Skeletal muscle cell (primary cell): ENCODE measurements around the gene ZFP36L1.

ENCODE experiments used
- DNase-seq: peaks from one replicate; pipeline ENCODE4 v3.0.0-alpha.2; 2010; ENCODE audit warnings: low read depth
- H3K4me3 ChIP-seq: 2 replicates; pipeline ENCODE4 v1.5.1; 2011; ENCODE audit warnings: low read depth, mild to moderate bottlenecking, control low read depth, low read length, moderate library complexity

The ZFP36L1 gene

DNA sequence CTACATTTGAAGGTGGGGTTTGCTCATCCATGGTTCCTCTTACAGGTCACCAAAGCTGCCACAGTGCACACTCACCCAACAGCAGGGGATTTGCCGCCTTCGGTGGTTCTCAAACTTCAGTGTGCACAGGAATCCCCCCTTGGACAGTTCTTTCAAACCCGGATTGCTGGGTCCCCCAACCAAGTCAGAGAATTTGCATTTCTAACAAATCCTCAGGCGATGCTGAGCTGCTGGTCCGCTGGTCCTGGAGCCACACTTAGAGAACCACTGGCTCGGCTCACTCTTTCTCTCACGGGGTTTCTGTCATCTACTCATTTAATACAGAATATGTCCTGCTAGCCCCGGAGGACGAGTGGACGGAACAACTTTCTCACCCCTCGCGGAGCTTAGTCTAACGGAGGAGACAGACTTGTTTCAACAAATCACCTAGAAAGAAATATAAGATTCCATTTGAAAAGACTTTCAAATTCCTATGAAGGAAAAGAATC, 24.1 kb upstream of the ZFP36L1 start:
- no peak overlapping the region for H3K4me3 ChIP-seq
- DNase-seq, result no peak

DNA sequence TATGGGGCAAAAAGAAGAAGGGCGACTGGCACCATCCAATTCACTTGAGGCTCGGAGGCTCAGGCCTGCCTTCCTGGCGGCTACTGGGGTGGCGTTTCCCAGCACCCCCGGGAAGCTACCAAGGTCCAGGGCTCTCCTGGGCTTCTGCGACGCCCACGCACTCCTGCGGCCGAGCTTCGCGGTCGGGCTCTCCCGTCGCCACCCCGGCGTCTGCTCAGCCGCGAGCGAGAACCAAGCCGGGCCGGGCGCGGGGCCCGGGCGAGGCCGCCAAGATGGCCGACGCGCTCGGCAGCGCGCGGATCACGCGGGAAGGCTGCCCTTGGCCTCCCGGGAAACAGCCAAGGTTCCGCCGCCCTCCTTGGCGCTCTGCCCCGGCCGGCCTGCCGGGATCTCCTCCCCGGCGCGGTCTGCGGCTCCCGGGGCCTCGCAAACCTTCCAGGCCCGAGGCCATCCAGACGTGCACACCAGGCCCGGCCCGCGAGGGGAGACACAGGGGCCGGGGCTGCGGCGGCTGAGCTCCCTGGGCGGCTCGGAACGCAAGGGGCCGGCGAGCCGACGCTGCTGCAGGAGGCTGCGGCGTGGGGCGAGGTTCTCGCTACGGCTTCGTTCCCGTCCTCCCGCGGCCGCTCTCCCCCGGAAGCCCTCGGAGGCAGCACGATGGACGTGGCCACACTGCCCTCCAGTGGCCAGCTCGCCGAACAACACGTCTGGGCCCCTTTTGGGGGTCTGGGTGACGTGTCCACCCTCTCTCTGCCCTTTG, 23.5 kb upstream of the ZFP36L1 start:
- H3K4me3 ChIP-seq, result peak overlapping the region; percentile 40
- no peak for DNase-seq

DNA sequence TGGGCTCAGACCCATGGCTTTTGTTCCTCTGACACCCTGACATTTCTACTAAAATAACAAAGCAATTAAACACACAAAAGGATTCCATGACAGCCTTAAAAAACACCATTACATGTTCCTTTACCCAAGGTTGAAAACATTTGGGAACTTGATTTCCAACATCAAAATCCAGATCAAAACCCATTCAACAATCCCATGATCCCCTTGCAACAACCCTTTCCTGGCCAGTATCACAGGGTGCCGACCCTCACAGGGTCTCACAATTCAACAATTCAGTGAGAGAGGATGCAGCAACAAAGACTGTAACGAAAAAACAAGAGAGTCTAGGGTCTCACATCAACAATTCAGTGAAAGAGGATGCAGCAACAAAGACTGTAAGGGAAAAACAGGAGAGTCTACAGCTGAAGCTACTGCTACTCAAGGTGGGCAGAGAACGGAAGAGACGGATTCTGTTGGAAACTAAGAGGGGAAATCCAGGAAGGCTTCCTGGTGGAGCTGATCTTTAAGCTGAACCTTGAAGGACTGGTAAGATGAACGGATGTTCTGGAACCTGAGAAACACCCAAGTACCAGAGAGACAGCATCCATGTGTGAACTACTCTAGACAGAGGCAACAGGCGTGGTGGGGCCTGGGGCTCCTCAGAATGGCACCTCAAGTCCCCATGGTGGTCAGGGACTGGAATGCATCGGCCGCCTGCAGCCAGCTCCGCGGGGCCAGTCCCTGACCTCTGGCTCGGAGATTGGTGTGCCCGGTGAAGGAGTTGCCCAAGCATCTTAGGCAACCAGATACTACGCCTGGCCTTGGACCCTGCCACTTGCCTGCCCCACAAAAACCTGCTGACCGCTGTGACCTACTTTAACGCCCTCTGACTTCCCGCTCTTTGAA, 22.7 kb upstream of the ZFP36L1 start:
- peak overlapping the region; percentile 40 for H3K4me3 ChIP-seq
- no peak for DNase-seq

DNA sequence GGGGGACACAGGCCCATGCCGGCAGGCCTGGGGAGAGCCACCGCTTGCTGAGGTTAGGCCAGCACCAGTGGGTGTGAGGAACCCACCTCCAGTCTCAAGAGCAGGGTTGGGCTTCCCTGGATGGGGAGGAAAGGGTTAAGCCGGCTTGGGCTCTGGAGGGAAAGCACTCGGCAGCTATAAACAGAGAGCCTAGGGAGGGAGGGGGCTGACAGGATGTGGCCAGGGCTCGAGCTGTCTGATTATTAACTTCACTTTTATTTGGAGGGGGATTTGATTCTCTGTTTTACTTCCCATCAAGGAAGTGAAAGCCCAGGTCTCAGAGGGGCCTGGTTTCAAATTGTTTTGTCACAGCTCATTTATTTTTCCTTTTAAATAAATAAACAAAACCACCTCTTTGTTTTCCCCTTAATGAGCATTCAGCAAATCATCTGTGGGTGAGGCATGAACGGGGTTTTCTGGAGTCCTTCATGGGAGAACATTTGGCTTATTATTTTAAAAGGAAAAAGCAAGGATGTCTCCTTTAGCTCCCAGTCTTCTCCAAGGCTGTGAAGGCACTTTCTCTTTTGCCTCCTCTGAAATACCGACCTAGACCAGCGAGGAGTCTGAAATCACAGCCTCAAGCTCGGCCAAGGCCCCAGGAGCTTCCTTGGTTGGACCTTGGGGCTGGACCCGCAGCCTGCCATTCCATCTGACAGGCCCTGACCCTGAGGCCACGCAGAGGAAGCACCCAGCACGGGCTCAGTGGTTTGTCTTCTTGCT, 21.9 kb upstream of the ZFP36L1 start:
- peak overlapping the region; percentile 9 for H3K4me3 ChIP-seq
- no peak for DNase-seq

DNA sequence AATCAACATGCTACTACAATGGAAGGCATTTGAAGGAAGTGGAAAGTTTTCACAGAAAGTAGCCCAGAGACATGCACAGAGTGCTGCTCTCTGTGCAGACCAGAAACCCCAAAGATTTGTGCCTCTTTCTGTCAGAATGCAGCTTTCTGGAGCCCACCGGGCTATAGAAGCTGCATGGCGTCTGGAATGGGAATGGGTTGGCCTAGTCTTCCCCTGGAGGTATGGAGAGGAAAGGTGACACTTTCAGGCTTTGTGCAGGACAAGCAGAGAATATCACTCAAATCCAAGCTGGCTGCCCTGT, 21.3 kb upstream of the ZFP36L1 start:
- DNase-seq, result no peak
- H3K4me3 ChIP-seq, result no peak overlapping the region

DNA sequence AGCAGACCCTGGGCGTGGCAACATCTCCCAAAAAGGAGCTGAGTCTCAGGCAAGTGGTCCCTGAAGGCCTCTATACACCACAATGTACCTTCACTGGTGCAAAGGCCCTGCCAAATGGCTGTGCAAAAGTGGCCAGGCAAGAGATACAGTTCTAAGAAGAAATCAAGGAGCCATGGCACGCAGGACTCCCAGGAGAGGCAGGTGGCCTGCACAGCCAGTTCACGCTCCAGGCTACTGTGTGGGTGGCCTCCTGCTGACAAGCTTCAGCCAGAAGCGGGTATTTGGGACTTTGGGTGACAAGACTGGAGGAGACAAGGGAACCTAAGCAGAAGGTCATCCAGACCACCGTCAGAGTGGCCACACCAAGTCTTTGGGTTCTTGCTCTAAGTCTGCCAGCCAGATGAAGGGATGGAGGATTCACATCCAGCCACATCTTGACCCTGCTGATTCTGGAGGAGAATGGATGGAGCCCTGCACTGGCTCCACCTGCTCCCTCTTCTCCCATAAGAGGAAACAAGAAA, 20.5 kb upstream of the ZFP36L1 start:
- H3K4me3 ChIP-seq, result no peak overlapping the region
- DNase-seq, result no peak

DNA sequence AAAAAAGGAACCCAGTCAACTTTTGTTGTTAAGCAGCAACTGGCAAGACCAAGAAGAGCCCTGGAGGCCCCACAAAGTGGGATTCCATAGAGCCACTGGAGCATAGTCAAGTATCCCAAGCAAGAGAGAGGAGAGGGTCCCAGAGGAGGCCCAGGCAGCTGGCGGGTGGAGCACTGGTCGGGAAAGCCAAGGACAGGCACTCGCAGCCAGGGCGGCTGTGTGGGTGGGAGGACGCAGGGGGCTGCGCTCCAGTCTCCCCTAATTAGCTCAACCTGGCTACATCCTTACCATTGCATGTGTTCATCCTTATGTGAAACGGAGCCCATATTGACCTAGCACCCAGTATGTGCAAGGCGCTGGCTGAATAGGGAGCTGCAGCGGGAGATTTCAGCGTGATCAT, 18.3 kb upstream of the ZFP36L1 start:
- no peak for DNase-seq
- H3K4me3 ChIP-seq, result no peak overlapping the region

DNA sequence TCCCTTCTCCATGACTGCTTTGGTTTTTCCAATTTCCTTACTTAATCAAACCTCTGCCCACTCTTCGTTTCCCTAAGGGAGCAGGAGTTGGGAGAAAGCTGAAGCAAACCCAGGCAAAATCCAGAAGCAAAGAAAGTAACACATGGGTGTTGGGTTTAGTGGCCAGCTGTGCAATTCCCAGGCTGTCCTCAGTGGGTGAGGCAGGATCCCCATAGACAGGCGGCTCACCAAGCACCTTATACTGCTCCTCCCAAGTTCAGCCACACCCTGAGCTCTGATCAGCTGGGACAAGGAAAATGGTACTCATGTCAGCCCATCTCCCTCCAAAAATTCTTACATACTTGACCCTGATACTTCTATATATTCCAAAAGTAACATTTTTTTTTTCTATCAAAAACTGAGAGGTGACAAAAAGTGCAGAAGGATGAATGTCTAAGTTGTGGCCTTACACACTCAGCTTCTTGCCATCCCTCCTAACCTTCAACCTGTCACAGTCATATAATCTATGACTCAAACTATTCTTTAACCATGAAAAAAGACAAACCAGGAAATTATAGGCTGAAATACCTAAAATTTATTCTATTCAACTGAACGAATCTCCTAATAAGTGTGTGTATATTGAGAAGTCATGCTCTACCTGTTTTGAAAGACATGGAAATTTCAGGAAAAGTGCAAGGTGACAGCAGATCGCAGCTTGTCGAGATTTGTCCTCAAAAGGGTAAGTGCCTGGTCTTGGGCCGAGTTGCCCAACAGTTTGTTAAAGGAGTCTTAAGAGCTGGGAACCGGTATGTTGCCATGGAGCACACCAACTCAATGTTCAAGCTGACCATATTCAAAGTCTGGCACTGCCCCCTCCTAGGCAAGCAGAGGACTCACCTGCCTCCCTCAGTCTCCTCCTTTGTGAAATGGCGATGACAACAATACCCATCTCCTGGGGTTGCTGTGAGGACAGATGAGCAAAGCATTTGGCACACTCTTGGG, 17.6 kb upstream of the ZFP36L1 start:
- no peak for DNase-seq
- no peak overlapping the region for H3K4me3 ChIP-seq

DNA sequence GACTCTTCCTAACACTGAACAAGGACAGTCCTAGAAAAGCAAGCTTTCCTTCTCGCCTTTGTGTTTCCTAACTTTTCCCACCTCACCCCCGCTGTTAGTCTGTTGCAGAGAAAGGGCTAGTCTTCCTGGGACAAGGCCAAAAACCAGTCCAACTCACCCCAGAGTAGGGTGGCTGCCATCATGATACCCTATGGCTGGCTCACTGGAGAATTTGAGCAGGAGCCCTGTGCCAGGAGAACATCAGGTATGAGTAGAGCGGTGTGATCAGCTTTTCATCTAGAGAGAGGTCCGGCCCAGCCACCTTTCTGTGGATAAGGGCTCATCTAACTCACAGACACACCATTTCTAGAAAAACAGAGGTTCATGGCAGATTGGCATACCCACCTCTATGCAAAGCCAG, 16.7 kb upstream of the ZFP36L1 start:
- no peak overlapping the region for H3K4me3 ChIP-seq
- DNase-seq, result no peak

DNA sequence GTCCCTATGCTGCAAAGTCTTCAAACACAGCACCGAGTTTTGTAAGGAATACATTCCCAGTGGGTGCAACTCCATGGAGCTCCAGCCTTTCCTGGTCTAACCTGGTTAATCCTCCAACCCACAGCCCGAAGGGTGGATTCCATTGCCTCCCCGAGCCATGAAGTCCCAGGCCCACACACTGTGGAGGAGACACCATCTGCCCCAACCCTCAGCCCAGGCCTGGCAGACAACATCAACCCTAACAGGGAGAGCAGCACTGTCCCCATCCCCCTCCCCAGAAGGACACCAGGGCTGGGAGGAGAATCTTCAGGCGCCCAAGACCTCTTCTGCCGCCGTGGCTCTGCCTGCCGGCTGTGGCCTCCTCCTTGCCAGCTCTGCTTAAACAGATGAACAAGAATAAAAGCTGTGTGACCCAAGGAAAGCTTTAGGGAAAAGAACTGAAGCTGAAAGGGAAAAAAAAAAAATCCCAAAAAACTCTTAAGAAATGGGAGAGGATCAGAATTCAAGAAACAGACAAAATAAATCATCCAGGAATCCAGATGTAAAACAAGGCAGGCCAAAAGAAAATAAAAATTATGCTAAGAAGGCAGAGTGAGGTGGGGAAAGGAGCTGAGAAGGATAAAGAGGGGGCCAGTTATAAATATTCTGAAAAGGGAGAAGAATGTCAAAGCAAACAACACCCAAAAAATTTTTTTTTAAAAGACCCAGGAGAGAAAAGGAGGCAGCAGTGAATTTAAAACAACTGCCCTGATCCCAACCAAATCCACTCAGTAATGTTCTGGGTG, 16.0 kb upstream of the ZFP36L1 start:
- no peak for DNase-seq
- H3K4me3 ChIP-seq, result no peak overlapping the region

DNA sequence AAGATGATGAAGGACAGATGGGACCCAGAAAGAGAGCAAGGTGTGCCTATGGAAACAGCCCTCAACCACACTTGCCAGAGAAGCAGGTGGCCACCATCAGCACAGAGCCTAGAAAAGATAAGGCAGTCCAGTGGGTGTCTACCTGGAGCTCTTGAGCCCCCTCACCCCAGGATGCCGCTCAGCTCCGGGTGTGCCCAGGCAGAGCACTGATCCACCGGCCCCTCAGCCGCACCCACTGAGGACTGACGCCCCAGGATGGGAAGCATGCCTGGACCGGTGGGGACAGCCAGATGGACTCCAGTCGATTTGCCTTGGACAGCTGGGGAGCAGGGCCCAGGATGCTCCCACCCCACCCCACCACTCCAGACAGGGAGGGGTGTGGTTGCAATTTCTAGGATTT, 15.1 kb upstream of the ZFP36L1 start:
- DNase-seq, result no peak
- no peak overlapping the region for H3K4me3 ChIP-seq

DNA sequence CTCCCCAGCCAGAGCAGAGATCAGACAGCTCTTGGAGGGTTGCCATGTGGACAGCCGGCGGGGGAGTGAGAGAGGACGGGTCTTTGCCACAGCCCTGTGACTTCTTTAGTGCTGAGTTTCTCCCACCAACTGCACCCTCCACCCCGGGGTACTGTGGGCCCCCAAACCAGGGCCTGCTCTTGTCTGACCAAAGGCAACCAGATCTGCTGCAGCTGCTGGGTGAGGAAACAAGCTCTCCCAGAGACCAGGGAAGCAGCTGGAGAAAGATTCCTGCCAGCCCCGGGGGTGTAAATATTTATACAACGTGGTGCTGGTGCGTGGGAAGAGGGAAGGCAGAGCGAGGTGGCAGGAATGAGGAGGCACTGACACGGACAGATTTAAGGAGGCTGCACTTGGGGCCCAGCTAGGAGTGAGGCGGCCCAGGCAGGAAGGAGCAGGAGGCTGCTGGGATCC, 14.3 kb upstream of the ZFP36L1 start:
- H3K4me3 ChIP-seq, result no peak overlapping the region
- DNase-seq, result peak; percentile 95

DNA sequence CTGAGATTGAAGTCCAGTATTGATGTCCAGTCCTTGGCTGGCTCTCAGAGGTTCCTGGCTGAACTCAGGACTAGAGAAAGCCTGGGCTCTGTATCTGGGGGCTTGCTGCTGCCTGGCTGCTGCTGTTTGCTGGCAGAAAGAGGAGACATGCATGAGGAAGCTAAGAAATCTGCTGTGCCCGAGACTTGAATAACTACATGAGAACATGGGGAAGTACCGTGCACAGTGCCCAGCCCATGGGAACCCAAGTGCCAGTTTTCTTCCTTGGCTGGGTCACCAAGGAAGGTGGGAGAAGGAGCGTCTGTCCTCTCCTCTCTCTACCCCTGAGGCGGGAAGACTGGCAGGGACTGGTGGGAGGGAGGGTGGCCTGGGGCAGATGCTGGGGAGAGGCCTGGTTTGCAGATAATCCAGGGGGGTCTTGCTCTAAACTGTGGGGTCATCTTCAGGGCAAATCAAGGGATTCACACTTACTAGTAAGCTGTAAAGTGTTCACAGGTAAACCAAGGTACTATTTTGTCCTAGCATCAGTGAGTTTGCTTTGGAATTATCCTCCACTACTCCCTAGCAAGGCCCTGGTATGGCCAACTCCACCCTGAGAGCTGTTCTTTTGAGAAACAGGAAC, 13.8 kb upstream of the ZFP36L1 start:
- no peak overlapping the region for H3K4me3 ChIP-seq
- DNase-seq, result no peak

DNA sequence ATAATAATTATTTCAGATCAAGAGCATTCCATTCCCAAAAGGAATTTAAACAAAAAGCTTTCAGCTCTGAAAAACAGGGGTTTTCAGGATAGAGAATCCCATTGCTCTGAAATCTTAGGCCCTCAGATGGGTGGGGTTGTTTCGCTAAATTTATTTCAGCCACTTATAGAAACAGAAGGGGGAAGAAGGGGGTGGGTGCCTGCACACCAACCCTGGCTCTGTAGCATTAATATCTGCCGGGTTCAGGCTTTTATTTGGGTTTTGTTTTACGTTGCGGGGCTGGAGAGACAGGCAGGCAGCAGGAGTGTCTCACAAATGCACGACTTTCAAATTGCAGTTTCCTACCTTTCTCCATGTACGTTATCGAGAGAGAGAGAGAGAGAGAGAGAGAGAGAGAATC, 12.5 kb upstream of the ZFP36L1 start:
- DNase-seq, result no peak
- no peak overlapping the region for H3K4me3 ChIP-seq

DNA sequence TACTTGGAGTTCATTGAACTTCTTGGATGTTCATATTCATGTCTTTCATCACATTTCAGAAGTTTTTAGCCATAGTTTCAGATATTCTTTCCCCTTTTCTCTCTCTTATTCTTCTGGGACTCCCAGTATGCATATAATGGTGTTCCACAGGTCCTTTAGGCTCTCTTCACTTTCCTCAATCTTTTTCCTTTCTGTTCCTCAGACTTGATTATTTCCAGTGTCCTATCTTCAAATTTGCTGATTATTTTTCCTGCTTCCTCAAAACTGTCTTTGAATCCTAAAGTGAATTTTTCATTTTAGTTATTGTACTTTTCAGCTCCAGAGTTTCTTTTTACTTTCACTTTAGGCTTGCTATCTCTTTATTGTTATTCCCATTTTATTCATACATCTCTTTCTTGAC, 8.8 kb upstream of the ZFP36L1 start:
- no peak for DNase-seq

DNA sequence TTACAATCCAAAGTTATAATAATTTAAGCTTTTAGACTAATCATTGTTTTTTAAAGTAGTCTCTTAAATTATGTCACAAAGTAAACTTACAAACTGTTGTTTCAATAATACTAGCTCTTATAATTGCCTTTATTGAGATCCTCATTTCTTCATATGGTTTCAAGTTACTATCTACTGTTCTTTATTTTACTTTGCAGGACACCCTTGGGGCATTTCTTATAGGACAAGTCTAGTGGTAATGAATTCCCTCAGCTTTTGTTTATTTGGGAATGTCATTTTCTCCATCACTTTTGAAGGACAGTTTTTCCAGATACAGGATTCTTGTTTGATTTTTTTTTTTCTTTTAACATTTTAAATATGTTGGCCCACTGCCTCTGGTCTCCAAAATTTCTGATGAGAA, 8.1 kb upstream of the ZFP36L1 start:
- DNase-seq, result no peak

More for the DNA sequence above, 8.8 kb upstream of the ZFP36L1 start:
- no peak overlapping the region for H3K4me3 ChIP-seq

DNA sequence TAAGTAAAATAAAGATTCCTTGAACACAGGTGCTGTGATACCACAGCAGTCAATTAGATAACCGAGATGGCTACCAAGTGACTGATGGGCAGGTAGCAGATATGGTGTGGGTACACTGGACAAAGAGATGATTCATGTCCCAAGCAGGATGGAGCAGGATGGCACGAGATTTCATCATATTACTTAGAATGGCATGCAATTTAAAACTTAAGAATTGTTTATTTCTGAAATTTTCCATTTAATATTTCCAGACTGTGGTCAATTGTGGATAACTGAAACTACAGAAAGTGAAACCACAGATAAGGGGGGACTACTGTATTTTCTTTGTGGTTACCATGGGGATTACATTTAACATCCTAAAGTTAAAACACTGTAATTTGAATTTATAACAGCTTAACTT, 7.5 kb upstream of the ZFP36L1 start:
- H3K4me3 ChIP-seq, result no peak overlapping the region
- DNase-seq, result no peak

More for the DNA sequence above, 8.1 kb upstream of the ZFP36L1 start:
- no peak overlapping the region for H3K4me3 ChIP-seq

DNA sequence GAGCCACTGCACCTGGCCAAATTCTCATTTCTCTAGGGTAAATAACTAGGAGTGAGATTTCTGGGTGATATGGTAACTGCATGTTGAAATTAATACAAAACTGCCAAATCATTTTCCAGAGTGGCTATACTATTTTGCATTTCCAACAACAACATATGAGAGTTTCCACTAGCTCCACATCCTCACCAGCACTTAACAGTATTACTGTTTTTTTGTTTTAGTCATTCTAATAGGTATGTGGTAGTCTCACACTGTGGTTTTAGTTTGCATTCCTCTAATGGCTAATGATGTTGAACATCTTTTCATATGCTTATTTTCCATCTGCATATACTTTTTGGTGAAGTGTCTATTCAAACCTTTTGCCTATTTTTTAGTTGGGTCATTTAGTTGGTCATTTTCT, 5.8 kb upstream of the ZFP36L1 start:
- DNase-seq, result no peak
- no peak overlapping the region for H3K4me3 ChIP-seq
